NCI-H2029 (cell line): ENCODE data around the gene PPCDC.
A peak's percentile ranks its signal among the peaks of the same experiment; 100 is the strongest.

Experiments used
- DNase-seq: peaks from one replicate; lab custom pipeline; 2025; lab: John Stamatoyannopoulos, UW

The PPCDC gene

GRCh38 chr15:75016431-75016830 is 7.0 kb upstream of the PPCDC start:
- no peak for DNase-seq

DNA sequence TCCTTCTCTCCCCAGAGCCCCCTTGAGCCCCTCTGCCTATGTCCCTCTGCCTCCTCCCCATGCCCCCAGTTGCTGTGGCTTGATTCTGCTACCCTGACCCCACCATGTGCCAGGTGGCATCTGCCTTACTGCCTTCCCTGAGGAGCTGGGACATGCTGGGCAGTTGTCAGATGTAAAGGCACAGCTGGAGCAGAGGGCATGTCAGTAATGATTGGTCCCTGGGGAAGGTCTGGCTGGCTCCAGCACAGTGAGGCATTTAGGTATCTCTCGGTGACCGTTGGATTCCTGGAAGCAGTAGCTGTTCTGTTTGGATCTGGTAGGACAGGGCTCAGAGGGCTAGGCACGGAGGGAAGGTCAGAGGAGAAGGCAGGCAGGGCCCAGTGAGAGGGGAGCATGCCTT is 3.5 kb upstream of the PPCDC start:
- no peak for DNase-seq

DNA sequence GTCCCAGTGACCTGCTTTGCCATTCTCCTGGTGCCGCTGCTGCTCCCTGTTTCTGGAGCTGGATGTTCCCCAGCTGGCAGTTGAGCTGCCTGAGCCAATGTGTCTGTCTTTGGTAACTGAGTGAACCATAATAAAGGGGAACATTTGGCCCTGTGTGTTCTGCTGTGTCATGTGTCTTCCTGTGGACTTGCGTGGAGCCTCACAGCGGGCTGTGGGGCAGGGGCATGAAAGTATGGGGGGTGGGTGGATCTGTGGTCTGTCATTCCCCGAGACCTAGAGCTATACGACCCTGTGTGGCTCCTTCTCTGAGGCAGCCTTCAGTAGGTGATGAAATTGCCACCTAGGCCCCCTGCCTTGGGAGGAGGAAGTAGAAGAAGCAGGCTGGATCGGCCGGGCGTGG is 2.0 kb upstream of the PPCDC start:
- DNase-seq, result no peak

- no peak for DNase-seq
Observed at GRCh38 chr15:75022783-75023180, 608 bp upstream of the PPCDC start.

- DNase-seq, result no peak
Observed at GRCh38 chr15:75023872-75024636, 664 bp downstream of the PPCDC start.

DNA sequence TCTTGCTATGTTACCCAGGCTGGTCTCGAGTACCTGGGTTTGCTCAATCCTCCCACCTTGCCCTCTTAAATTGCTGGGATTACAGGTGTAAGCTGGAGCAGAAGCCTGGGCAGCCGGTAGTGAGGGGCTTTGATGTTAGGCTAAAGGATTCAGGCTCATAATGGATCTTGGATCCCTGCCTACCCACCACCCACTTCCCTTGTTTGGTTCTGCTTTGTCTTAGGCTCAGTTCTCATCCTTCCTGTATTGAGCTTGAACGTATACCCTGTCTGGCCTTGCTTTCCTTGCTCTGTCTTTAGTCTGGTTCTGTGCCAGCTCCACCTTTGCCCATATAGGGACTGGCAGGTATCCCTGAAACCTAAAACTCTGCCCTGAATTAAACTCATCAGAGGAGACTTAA is 1.7 kb downstream of the PPCDC start:
- DNase-seq, result peak; percentile 69

- DNase-seq, result peak; percentile 70
Observed at GRCh38 chr15:75025548-75026260, 2.3 kb downstream of the PPCDC start.

DNA sequence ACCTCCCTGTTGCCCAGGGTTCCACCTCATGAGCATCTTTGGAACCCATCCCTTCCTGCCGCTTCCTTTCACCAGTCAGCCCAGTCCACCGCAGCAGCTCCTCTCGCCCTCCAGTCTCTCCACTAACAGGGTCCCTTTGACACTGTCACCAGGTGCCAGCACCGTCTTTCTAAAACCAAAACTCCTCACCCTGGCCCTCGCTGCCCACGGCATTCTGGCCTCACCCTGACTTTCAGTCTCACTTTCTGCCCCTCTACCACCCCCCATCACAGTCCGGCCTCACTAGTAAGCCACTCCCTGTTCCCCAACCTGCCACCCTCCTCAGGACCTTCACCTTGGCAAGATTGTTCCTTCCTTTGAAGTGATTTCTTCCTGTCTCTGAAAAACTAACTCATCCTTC is 4.2 kb downstream of the PPCDC start:
- DNase-seq, result no peak

- no peak for DNase-seq
Observed at GRCh38 chr15:75028991-75029377, 5.6 kb downstream of the PPCDC start.

GRCh38 chr15:75029378-75030022 is 6.1 kb downstream of the PPCDC start:
- peak; percentile 12 for DNase-seq

DNA sequence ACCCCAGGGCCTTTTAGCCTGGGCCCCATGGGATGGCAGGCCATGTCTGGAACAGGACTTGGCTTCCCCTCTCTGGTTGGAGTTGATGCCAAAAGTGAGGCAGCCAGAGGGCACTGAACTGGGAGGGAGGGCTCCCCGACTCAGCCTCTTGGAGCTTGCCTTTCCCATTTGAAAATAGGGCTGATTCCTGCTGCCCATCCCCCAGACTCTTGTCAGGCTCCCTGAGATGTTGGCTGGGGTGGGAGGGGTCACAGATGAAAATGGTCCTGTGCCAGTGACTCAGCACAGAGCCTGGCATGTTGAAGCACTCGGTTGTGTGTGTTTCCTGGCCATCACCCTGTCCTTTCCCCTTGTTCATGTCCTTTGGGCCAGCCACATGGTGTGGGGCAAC is 6.6 kb downstream of the PPCDC start:
- no peak for DNase-seq

DNA sequence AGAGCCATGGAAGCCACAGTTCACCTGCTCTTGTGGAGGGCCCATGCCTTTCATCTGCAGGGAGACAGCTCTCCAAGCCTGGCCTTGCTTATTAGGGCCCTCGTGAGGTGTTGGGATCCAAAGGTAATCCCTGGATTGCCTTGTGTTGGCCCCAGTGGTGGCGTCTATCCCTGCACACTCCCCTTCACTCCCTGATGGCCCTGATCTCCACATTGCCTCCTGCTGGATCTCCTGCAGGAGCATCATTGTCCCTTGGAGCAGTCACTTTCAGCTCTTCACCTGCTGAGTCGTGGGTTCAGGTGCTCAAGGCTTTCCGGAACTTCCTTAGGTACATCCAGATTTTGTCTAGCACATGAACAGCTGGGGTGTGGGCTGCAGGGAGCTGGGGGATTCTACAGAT is 7.0 kb downstream of the PPCDC start:
- DNase-seq, result no peak

DNA sequence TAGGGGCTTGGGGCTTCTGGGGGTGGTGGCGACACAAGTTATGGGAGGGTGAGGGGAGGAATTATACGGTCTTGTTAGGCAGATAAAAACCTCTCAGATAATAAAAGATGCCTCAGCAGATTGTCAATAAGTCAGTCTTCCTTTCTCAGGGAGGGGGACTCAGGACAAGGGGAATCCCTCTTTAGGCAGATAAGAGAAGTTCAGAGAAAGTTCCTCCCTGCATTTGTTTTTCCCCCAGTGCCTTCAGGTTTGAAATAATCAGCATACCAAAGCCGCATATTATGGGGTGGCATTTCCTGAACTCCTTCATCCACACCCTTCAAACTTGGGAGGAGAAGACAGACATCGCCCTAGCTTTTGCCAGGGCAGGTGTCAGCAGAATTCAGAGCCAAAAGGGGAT is 8.5 kb downstream of the PPCDC start:
- DNase-seq, result no peak

- no peak for DNase-seq
Observed at GRCh38 chr15:75032395-75032794, 9.0 kb downstream of the PPCDC start.

DNA sequence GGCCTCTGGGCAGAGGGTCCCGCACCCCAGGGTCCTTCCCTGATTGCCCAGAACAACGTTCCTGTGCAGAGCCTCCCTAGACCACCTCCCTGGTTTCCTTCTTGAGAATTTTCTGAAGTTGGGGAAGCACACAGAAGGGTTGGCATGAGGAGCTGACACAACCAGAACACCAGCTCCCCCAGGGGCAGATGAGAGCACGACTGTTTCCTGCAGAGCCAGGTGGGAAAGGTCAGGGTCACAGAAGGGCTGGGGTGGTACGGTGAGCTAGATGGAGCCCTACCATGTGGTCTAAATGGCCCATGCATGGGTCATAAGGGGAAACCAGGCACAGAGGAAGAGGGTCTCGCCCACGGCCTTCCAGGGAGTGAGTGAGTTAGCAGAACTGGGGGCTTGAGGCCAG is 10.4 kb downstream of the PPCDC start:
- no peak for DNase-seq

- DNase-seq, result no peak
Observed at GRCh38 chr15:75034615-75035014, 11.2 kb downstream of the PPCDC start.

DNA sequence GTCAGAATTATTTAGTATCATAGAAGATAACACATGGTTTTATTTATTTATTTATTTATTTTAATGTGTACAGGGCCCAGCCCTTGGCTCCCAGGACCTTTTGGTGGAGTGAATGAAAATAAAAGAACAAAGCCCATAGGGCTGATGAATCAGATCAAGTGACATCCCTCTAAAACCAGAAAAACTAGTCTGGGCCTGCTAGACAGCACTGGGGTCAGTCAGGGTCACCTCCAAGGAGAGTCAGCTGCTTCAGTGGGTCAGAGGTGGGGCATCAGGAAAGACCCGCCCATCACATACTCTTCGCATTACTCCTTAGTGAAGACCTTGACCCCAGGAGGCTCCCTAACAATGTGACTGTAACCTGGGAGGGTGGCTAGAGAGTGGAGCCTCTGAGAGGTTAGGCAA is 12.8 kb downstream of the PPCDC start:
- DNase-seq, result peak; percentile 31

- DNase-seq, result no peak
Observed at GRCh38 chr15:75037685-75038084, 14.3 kb downstream of the PPCDC start.

GRCh38 chr15:75038231-75038630 is 14.8 kb downstream of the PPCDC start:
- DNase-seq, result no peak

DNA sequence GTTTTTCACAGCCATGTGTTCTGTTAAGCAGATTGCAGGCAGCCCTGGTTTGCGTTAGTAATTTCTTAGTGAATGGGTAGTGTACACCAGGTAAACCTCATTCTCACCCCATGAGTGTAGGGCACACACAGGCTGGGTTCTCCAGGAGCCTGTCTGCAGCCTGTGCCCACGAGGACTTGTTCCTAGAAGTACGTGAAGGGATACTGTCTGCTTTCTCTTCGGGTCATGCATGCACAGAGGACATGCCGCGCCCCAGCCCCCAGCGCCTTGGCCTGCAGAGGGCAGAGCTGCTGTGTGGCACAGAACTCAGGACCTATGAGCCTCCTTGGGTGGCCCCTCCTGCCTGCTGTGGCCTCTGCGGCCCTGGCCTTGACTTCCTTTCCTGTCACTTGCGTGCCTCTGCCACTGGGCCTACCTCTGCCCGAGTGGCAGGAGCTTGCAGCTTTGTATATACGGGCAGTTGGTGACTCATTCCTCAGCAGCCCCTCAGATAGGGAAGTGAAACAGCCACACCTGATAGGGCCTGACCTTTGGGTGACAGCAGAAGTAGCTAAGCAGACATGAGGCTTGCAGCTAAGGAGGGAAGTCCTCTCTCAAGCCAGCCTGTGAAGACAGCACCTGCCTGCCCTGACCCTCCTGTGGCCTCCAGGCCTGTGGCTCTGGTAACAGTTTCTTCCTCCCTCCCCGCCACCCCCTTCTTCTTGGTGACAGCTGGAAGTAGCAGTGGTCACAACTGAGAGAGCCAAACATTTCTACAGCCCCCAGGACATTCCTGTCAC is 19.5 kb downstream of the PPCDC start:
- DNase-seq, result no peak

- peak; percentile 81 for DNase-seq
Observed at GRCh38 chr15:75043509-75044257, 20.3 kb downstream of the PPCDC start.
